GM19372 (cell line): ENCODE data around the gene NUDT1.
"Not testable (repeated sequence)": the region's sequence is repeated elsewhere in the genome, so short reads cannot be mapped to it uniquely, and the experiment has no call there.

Experiments
- ATAC-seq: cut with Tn5 transposase; IDR thresholded peaks from one replicate; pipeline ENCODE4 v1.9.1; 2021; ENCODE audit warnings: mild to moderate bottlenecking, low read depth, moderate library complexity; ENCODE audit not compliant: unreplicated experiment

NUDT1 gene

GRCh38 chr7:2261611-2262010 lies 19.6 kb downstream of the NUDT1 start:
- ATAC-seq: no peak

DNA sequence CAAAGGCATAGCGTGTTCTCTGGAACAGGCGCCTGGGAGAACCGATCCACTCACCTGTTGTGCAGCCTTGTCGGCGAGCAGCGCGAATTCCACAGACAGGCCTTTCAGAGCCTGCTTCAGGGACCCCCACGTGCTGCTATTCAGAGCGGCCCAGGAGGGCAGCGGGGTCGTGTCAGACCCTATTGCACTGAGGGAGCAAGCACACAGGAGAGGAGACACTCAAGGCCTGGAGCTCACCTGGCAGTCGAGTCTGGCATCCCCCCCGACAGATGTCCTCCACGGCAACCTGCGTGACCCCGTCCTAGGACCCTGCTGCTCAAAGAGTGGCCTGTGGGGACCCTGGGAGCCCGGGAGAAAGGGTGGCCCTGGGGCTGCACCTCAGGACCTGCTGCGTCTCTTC lies 21.1 kb downstream of the NUDT1 start:
- no peak for ATAC-seq

GRCh38 chr7:2264158-2264557 lies 22.1 kb downstream of the NUDT1 start:
- no peak for ATAC-seq

DNA sequence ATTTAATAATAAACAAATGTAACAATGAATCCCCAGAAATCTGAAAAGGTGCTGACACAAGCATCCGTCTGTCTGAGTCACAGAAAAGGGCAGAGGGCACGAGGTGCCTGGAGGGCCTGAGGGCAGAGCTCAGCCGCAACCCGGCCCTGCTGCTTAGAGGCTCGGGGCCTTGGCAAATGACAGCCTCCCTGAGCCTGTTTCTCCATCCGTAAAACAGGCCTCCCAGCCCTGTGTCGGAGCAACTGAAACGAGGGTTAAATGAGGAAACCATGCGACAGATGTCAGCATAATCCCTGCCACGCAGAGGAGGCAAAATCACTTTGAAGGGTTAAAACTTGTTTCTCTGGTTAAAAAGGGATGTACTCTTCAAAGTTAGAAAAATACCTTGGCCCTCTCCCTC lies 24.9 kb downstream of the NUDT1 start:
- ATAC-seq: no peak

DNA sequence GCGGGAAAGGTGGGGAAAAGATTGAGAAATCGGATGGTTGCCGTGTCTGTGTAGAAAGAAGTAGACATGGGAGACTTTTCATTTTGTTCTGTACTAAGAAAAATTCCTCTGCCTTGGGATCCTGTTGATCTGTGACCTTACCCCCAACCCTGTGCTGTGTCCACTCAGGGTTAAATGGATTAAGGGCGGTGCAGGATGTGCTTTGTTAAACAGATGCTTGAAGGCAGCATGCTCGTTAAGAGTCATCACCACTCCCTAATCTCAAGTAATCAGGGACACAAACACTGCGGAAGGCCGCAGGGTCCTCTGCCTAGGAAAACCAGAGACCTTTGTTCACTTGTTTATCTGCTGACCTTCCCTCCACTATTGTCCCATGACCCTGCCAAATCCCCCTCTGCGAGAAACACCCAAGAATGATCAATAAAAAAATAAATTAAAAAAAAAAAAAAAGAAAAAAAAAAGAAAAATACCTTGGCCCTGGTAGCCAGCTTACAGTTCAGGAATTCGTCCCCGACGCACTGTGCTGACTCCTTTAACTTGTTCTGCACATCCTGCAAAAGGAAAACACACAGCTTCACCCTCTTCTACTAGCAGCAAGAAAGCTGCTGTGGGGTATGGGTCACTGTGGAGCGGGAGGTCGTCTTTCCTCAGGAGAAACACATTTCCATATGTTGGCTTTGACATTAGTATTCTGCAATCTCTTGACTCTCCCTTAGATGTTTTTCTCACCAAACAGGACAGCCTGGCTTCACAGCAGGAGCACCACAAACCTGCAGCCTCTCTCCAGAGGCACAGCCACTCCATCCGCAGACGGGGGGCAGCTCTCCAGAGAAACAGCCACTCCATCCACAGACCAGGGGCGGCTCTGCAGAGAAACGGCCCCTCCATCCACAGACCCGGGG lies 27.3 kb downstream of the NUDT1 start:
- not testable (repeated sequence) for ATAC-seq

DNA sequence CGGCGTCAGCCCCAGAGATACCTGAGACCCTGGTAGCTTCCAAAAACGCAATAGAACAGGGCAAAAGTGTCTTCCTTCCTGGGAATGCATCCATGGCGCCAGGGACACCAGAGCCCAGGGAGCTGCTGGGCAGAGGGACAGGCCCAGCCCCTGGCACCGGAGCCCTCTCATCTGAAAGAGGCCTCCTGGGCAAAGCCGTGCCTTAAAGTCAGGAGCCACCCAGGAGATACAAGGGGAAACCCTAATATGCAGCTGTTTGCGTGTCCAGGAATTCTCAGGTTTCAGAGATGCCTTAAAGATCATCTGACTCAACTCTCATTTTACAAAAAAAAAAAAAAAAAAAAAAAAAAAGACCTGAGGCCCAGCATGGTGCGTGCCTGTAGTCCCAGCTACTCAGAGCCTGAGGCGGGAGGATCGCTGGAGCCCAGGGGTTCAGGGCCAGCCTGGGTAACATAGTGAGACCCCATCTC lies 28.0 kb downstream of the NUDT1 start:
- ATAC-seq: no peak

DNA sequence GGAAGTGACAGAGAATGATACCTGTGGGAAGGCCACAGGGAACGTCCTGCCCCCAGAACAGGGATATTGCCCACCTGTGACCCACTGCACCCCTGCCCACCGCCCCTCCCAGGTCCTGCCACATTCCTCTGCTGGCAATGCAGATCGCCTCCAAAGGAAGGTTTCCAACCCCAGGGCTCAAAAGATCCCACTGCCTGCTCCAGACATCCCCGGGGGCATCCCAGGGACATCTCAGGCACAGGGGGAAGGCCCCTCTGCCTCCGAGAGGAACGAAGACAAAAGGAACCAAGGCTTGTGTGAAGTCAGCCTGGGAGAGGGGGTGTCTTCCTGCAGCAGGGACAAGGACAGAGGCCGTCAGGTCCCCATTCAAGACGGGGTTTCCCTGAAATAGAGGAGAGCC lies 28.5 kb downstream of the NUDT1 start:
- no peak for ATAC-seq

GRCh38 chr7:2271273-2272026 lies 29.4 kb downstream of the NUDT1 start:
- no peak for ATAC-seq

- ATAC-seq: no peak
Observed at GRCh38 chr7:2272031-2272430, 30.0 kb downstream of the NUDT1 start.

GRCh38 chr7:2273866-2274265 lies 31.8 kb downstream of the NUDT1 start:
- no peak for ATAC-seq

- ATAC-seq: no peak
Observed at GRCh38 chr7:2274666-2275065, 32.6 kb downstream of the NUDT1 start.

DNA sequence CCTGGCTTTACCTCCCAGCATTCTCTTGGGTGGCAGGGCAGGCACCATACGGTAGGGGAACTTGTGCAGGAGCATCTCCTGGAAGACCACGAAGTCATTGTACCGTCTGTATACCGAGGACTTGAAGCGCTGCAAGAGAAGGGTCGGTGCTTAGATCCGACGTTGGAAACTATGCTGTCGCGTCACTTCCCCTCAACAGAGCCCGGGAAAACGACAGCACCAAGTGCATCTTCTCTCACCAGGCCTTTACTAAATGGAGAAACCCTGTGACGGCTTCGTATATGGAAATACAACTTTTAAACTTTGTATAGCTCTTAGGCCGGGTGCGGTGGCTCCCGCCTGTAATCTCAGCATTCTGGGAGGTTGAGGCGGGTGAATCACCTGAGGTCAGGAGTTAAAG lies 33.1 kb downstream of the NUDT1 start:
- no peak for ATAC-seq

DNA sequence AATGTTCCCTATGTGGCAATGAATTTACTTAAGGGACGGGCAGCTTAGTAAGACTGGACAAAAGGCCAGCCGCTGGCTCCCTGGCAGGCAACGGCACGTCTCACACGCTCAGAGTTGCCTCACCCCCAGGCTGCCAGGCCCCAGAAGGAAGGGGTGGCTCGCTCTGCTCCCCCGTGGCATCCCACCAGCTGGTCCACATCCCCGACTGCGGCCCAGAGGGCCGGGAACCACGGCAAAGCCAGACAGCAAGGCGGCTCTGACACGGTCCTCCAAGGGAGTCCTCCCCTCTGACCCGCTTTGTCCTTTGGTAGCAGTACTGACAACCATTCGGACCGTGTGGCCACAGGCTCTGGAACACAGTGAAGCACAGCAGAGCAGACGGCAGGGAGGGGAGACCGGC lies 34.1 kb downstream of the NUDT1 start:
- no peak for ATAC-seq

- no peak for ATAC-seq
Observed at GRCh38 chr7:2278026-2278425, 36.0 kb downstream of the NUDT1 start.

DNA sequence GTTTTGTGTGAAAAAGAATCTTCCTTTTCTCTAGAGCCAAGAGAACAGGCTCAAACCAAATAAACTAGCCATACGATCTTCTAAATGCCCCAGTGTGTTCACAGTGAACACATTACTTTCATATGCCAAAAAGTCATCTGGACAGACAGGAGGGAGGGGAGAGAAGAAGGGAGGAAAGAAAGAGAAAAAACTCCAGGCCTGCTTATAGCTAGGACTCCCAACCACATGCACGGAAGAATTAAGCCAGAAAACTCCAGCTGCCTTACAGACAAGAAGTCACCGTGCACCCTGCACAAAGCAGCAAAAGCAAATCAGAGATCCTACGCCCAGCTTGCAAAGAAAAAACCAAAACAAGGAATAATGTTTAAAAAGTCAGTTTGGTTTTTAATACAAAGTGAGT lies 37.9 kb downstream of the NUDT1 start:
- no peak for ATAC-seq

DNA sequence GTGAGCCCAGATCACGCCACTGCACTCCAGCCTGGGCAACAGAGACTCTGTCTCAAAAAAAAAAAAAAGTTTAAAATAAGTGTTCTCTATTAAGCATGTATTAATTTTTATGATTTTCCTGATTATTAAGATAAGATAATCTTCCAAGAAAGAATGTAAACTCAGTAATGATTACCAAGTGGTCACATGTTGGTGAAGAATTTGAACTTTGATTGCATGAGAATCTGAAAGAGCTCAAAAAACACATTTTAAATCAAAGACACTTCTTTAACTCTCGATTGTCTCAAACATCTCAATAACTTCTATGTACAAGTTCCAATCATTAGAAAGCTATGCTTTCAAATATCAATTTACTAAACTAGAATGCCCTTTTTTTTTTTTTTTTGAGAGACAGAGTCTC lies 38.4 kb downstream of the NUDT1 start:
- ATAC-seq: no peak

DNA sequence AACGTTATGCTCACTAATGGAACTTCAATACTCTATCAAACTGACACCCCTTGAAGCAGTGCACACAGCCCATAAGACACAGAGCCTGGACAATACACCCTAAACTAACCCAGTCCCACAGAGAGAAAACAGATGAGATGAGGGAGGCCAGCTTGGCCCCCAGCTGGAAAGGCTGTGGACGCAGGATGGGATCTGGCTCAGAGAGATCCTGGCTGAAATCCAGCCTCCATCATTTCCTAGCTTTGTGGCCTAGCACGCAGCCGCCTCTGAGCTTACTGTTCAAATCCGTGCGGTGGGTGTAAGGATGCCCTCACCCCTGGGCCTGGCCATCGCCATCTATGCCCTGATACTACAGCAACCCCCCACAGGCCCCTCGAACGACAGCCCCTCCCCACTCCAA lies 39.5 kb downstream of the NUDT1 start:
- no peak for ATAC-seq

DNA sequence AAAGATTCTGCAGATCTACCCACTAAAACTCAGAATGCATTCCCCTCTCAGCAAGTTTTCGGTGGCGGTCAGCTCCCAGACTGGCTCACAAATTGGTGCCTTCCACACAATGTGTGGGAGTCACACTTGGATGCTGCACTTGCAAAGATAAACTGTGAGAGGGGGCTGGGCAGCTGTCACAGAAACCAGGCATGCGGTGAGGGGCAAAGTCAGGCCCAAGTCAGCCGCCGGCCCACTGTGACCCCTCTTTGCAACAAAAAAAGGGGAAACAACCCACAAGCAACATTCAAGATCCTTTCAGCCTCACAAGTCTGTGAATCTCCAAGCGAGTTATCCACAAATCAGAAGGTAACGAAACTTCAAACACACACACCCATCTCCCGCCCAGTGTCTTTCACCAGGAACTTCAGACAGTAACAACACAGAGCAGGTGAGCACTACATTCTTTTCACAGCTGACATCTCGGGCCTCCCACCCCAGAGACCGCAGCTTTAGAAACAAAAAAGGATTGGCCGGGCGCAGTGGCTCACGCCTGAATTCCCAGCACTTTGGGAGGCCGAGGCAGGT lies 40.2 kb downstream of the NUDT1 start:
- ATAC-seq: no peak

DNA sequence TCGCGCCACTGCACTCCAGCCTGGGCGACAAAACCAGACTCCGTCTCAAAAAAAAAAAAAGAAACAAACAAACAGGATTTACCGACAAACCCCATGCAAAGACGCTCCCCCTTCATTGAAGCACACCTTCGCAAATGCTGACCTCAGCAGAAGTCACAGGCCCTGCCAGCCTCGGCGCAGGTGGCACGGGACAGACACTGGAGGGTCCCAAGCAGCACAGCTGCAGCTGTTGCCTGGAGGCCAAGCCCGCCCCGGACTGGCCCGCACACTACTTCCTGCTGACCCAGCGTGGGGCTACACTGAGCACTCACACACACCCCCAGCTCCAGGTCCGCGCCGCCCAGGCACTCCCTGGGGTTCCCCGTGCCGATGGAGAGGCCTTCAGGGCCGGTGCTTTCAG lies 41.0 kb downstream of the NUDT1 start:
- no peak for ATAC-seq

- no peak for ATAC-seq
Observed at GRCh38 chr7:2287745-2288144, 45.7 kb downstream of the NUDT1 start.

DNA sequence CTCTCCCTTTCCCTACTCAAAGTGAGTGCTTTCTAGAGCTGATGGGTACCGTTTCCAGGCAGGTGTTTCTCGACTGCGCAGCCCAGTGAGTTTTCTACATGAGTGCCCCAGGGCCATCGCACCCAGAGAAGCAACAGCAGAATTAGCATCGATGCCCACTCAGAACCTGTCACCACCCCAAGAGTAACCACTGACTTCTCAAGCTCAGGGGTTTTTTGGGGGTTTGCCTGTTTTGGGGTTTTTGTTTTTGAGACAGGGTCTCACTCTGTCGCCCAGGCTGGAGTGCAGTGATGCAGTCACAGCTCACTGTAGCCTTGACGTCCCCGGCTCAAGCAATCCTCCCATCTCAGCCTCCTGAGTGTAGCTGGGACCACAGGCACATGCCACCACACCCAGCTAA lies 46.5 kb downstream of the NUDT1 start:
- ATAC-seq: no peak
